ENCODE data around the gene TMEM47. TPM values are rescaled to one million over a fixed set of nuclear protein-coding genes. Genes with fewer than 3 reads are reported as not detected.

The TMEM47 gene
- total and polyA plus RNA-seq, 2 donors (not counting 1 experiment from before 2014, with no cell fraction given): not detected

DNA sequence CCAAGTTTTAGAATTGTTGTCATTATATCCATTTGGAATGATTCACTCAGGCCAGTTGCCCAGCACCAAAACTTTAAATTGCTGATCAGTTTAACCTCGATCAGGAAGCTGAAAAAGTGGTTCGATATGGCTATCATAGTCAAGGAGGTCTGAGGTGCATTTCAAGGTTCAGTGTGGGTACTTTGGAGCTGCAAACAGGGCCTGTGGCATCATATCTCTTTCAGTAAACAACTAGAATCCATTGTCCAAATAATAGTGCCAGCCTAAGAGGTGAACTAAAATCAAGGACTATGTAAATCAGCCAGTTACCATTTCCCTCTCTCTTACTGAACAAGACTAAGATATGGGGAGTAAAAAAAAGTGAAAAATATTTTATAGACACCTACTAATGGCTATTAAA is 14.2 kb downstream of the TMEM47 start:
- Mint-ChIP-seq H3K27me3 (no peaks in the 10 kb centered on the region), H3K4me1 (no peaks in the 10 kb centered on the region), H3K27ac (no peak overlapping the region), H3K9me3 (ENCODE audit: insufficient read depth) (no peaks in the 10 kb centered on the region), H3K4me3 (no peak overlapping the region)
- no peaks in the 10 kb centered on the region for H4K20me1 ChIP-seq (ENCODE audit: control insufficient read depth, insufficient read depth, low read length, poor library complexity, severe bottlenecking)
- intact Hi-C loops (cut with micrococcal nuclease): no loop called here
- no peak overlapping the region for H3K4me2 ChIP-seq (replicated peaks; ENCODE audit: low read depth, low read length, poor library complexity, severe bottlenecking)
- no CpG with 5 or more reads among the region's 2 CpGs for WGBS (ENCODE audit: insufficient coverage)
- no peaks in the 10 kb centered on the region for H3K4me1 ChIP-seq (ENCODE audit: control insufficient read depth in 2 of 2, insufficient read depth in 2 of 2, low read length in 2 of 2)
- no peak for DNase-seq
- no peak overlapping the region for H2AFZ ChIP-seq (ENCODE audit: insufficient read depth, low read depth, low read length, poor library complexity, severe bottlenecking)
- no peak overlapping the region for H3K4me3 ChIP-seq (ENCODE audit: control extremely low read depth in 1 of 5, extremely low read depth in 1 of 5, insufficient read depth in 1 of 5, low read depth in 2 of 5, low read length in 4 of 5)
- H3K27me3 ChIP-seq (replicated peaks in 1 of 4; ENCODE audit: control extremely low read depth in 1 of 4, control insufficient read depth in 3 of 4, insufficient read depth in 4 of 4, low read length in 3 of 4): no peaks in the 10 kb centered on the region
- no peaks in the 10 kb centered on the region for H3K79me2 ChIP-seq (ENCODE audit: control insufficient read depth, insufficient read depth, low read length)
- ChIA-PET POLR2A (no interaction called here), CTCF (no interaction called here)
- H3K9me3 ChIP-seq (ENCODE audit: control extremely low read depth in 1 of 3, control insufficient read depth in 2 of 3, insufficient read depth in 1 of 3, low read length in 2 of 3): no peaks in the 10 kb centered on the region
- TF ChIP-seq, protein P1, sequence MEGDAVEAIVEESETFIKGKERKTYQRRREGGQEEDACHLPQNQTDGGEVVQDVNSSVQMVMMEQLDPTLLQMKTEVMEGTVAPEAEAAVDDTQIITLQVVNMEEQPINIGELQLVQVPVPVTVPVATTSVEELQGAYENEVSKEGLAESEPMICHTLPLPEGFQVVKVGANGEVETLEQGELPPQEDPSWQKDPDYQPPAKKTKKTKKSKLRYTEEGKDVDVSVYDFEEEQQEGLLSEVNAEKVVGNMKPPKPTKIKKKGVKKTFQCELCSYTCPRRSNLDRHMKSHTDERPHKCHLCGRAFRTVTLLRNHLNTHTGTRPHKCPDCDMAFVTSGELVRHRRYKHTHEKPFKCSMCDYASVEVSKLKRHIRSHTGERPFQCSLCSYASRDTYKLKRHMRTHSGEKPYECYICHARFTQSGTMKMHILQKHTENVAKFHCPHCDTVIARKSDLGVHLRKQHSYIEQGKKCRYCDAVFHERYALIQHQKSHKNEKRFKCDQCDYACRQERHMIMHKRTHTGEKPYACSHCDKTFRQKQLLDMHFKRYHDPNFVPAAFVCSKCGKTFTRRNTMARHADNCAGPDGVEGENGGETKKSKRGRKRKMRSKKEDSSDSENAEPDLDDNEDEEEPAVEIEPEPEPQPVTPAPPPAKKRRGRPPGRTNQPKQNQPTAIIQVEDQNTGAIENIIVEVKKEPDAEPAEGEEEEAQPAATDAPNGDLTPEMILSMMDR (IDR thresholded peaks at IDR 0.05): no peak
- no peak for TF ChIP-seq EZH2 (IDR thresholded peaks at IDR 0.05; ENCODE audit: borderline replicate concordance, insufficient read depth, low read depth, low read length, poor library complexity, severe bottlenecking)
- ATAC-seq (ENCODE audit: low read depth): no peak
- no peak overlapping the region for H3K27ac ChIP-seq (ENCODE audit: low read length in 2 of 2)
- no peaks in the 10 kb centered on the region for H3K36me3 ChIP-seq (replicated peaks in 1 of 2; ENCODE audit: control extremely low read depth in 1 of 2, control insufficient read depth in 1 of 2, extremely low read depth in 1 of 2, insufficient read depth in 2 of 2, low read length in 1 of 2)
- H3K9ac ChIP-seq (ENCODE audit: low read length): no peak overlapping the region

DNA sequence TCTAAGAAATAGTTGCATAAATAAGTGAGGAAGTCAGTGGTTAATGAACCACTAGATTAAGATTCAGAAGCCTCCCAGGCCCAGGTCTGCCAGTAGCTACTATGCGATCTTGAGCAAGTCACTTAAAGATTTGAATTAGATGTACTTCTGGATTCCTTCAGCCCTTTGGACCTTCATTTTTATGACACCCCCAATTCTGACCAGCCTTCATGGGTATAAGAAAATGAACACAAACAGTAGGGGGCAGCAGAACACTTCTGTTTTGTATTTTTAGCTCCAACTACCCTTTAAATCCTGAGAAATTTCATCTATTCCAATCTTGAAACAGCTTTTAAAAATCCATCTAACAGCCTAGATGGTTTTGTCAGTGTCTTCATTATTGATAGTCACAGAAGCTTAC is 19.0 kb downstream of the TMEM47 start:
- Histone ChIP-seq H3K27me3 (replicated peaks in 1 of 4; ENCODE audit: control extremely low read depth in 1 of 4, control insufficient read depth in 3 of 4, insufficient read depth in 4 of 4, low read length in 3 of 4) (no peaks in the 10 kb centered on the region), H2AFZ (ENCODE audit: insufficient read depth, low read depth, low read length, poor library complexity, severe bottlenecking) (no peak overlapping the region), H3K9me3 (ENCODE audit: control extremely low read depth in 1 of 3, control insufficient read depth in 2 of 3, insufficient read depth in 1 of 3, low read length in 2 of 3) (no peaks in the 10 kb centered on the region), H3K79me2 (ENCODE audit: control insufficient read depth, insufficient read depth, low read length) (no peaks in the 10 kb centered on the region), H3K4me3 (ENCODE audit: control extremely low read depth in 1 of 5, extremely low read depth in 1 of 5, insufficient read depth in 1 of 5, low read depth in 2 of 5, low read length in 4 of 5) (no peak overlapping the region), H3K4me2 (replicated peaks; ENCODE audit: low read depth, low read length, poor library complexity, severe bottlenecking) (no peak overlapping the region), H3K27ac (ENCODE audit: low read length in 2 of 2) (no peak overlapping the region), H3K9ac (ENCODE audit: low read length) (no peak overlapping the region), H3K36me3 (replicated peaks in 1 of 2; ENCODE audit: control extremely low read depth in 1 of 2, control insufficient read depth in 1 of 2, extremely low read depth in 1 of 2, insufficient read depth in 2 of 2, low read length in 1 of 2) (no peaks in the 10 kb centered on the region), H4K20me1 (ENCODE audit: control insufficient read depth, insufficient read depth, low read length, poor library complexity, severe bottlenecking) (no peaks in the 10 kb centered on the region), H3K4me1 (ENCODE audit: control insufficient read depth in 2 of 2, insufficient read depth in 2 of 2, low read length in 2 of 2) (no peaks in the 10 kb centered on the region)
- no peaks in the 10 kb centered on the region for H3K27me3 Mint-ChIP-seq
- no CpG with 5 or more reads among the region's 1 CpG for WGBS (ENCODE audit: insufficient coverage)
- ATAC-seq (ENCODE audit: low read depth): no peak
- H3K27ac Mint-ChIP-seq: no peak overlapping the region
- DNase-seq: no peak
- H3K9me3 Mint-ChIP-seq (ENCODE audit: insufficient read depth): no peaks in the 10 kb centered on the region
- TF ChIP-seq, protein P1 (IDR thresholded peaks at IDR 0.05): no peak
- no peak for TF ChIP-seq EZH2 (IDR thresholded peaks at IDR 0.05; ENCODE audit: borderline replicate concordance, insufficient read depth, low read depth, low read length, poor library complexity, severe bottlenecking)
- ChIA-PET POLR2A (no interaction called here), CTCF (no interaction called here)
- intact Hi-C loops (cut with micrococcal nuclease): no loop called here
- no peak overlapping the region for H3K4me3 Mint-ChIP-seq
- H3K4me1 Mint-ChIP-seq: no peaks in the 10 kb centered on the region

Data from B cell (primary cell).